HG02798 (cell line): ENCODE data around the gene LIME1.
"Not testable (repeated sequence)": the region's sequence is repeated elsewhere in the genome, so short reads cannot be mapped to it uniquely, and the experiment has no call there.

ENCODE experiments used
- ATAC-seq: cut with Tn5 transposase; IDR thresholded peaks from one replicate; pipeline ENCODE4 v1.9.1; 2021; ENCODE audit warnings: mild to moderate bottlenecking; ENCODE audit not compliant: unreplicated experiment, poor library complexity

The LIME1 gene

DNA sequence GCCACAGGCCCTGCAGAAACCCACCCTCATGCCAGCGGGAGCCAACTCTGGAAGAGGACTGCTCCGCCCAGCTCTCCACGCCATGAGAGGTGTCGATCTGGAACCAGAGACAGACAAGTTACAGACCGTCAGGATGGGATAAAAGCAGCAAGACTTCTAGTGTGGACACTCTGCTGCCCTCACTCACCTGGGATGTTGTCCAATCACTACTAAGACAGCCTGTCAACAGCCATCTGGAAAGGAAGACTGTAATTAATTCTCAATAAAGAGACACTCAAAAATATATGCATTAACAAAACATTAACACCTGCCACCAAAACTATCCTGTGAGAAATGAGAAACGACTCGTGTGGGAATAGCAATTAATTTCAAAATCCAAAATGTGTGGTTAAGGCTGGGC lies 31.4 kb downstream of the LIME1 start:
- ATAC-seq, result no peak

DNA sequence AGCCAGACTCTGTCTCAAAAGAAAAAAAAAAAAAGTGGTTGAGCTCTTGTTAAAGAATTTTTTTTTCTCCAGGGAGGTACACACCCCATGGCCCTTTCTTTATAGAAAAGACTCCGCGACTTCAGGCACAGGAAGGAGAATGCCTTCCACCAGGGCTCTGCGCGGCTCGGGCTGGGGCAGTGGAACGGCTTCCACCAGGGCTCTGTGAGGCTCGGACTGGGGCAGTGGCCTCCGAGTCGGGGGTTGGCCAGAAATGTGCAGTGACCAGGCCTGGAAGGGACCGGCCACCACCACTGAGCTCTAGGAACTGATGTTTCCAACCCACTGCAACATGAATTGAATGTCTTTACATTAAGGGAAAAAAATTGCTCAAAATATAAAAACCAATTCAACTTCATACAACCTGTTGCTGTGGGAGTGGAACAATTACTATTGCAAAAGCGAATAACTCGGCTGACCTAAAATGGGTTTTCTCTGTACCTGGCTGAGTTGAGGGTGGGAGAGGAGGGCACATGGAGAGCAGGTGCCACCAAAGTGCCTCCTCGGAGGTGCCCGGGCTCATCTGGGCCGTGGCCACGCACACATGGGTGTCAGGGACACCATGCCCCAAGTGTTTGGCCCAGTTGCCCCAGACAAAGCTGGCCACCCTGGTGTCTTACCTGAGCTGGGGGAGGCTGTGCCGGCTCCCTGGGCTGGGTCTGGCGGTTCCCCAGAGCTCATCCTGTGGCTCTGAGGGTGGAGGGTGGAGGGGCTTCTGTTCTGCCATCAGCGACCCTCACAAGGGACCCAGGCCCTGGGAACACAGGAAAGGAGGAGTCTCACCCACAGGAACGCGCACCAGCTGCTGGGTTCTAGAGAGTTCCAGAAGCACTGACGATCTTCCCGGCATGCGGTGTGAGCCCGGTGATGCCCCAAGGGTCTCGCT lies 32.4 kb downstream of the LIME1 start:
- no peak for ATAC-seq

DNA sequence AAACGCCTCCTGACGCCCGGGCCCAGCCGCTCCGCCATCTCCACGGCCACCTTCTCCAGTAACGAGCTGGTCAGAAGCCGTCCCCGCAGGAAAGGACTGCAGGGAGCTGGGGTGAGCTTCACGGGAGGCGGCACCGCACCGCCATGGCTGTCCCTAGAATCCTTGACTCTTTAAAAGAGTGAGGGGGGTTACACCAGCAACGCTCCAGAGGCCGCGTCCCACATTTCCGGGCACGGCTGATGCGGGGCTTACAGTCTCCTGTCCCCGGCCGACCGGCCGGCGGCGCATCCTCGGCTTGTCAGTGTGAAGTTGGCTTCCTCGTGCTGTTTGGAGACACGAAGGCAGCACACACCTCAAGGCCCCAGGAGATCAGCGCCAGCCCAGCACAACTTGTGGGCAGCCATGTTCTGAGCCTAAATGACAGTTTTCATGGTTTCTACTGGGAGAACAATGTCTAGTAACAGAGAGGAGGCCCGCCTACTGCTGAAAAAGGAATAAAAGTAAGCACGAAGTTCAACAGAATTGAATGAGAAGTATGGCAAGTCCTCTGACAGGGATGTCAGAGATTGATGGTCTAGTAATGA lies 33.5 kb downstream of the LIME1 start:
- ATAC-seq, result no peak

DNA sequence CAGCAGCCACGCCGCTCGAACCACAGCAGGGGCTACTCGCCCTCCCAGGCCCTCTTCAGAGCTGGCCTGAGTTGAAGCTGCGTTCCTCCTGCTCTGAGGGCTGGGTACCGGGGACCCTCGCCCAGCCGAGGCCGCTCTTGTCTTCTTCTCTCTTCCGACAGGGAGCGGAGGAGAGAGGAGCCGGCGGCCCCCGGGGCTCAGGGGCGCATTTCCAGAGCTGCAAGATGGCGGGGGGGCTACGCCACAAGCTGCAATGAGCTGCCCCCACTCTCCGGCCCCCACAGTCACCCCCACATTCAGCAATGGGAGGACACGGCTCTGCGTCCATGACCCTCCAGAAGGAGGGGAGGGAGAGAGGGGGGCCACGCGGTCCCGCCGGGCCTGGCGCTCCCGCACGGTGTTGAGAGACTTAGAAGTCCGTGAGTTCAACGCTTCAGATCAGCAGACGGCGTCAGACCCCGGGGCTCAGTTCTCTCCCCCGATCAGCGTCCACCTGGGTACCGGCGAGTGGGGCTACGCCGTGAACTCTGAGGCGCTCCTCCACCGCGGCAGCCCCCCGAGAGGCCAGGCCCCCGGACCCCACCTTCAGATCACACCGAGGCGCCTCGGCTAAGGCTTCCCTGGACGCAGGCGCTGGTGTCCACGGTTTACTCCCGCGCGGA lies 34.7 kb downstream of the LIME1 start:
- no peak for ATAC-seq

DNA sequence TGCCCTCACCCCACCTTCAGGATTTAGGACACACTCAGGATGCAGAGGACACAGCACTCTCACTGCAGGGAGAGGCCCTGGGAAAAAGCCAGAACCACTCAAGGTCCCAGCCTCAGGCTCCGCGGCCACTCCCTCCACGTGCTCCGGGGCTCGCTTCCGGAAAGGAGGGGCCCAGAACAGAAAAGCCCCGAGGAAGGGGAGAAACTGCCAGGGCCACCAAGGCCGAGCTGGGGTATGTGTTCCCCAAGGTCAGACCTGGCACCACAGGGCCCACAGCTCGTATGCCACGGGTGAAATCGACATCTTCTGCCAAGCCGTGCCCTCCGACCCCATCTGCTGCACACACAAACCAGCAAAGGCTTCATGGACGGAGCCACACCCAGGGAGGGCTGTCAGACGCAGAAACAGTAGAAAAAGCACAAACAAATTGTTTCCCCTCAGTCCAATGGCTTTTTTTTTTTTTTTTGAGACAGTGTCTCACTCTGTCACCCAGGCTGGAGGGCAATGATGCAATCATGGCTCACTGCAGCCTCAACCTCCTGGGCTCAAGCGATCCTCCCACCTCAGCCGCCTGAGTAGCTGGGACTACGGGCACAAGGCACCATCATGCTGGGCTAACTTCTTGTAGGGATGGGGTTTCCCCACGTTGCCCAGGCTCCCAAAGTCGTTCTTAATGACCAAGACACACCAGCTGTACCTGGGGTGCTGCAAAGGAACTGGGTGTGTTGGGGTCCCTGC lies 36.5 kb downstream of the LIME1 start:
- ATAC-seq, result no peak

DNA sequence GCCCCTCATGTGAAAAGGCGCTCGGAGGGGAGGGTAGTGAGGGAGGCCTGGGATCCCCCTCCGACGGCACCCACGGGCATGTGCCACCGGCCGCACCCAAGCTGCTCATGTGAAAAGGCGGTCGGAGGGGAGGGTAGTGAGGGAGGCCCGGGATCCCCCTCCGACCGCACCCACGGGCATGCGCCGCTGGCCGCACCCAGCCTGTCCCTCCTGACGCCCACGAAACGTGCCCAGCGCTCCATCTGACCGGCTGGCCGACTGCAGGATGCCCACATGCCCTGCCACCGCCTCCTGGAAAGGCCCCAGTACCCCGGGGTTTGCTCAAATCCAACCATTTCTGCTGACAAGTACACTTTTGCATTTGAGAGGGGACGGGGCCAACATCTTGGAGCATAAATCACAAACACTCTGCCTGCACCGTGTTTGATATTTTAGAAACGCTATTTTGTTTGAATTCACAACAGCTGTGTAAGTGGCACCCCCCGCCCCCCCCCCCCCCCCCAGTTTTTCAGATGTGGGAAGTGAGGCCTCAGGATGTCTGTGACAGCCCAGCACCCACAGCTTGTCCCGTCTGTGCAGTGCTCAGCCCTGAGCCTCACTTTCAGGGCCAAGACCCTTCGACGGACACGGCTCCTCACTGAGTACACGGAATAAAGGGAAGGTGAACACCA lies 37.2 kb downstream of the LIME1 start:
- ATAC-seq, result no peak

DNA sequence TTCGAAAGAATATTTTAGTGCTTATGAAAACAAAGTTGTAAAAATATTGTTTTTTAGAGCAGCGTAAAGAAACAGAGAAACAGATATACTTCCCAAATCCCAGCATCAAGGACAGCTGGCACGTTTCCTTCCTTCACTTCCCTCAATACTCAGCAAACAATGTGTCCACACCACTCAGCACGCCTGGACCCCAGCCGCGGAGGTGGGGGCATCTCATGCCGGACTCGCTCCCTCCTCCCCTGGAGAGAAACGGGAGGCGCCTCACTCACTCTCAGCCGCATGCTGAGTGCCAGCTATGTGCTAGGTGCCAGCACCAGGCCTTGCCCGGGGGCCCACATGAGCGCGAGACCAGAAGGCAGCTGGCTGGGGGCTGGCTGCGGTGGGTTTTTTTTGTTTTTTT lies 37.8 kb downstream of the LIME1 start:
- no peak for ATAC-seq

DNA sequence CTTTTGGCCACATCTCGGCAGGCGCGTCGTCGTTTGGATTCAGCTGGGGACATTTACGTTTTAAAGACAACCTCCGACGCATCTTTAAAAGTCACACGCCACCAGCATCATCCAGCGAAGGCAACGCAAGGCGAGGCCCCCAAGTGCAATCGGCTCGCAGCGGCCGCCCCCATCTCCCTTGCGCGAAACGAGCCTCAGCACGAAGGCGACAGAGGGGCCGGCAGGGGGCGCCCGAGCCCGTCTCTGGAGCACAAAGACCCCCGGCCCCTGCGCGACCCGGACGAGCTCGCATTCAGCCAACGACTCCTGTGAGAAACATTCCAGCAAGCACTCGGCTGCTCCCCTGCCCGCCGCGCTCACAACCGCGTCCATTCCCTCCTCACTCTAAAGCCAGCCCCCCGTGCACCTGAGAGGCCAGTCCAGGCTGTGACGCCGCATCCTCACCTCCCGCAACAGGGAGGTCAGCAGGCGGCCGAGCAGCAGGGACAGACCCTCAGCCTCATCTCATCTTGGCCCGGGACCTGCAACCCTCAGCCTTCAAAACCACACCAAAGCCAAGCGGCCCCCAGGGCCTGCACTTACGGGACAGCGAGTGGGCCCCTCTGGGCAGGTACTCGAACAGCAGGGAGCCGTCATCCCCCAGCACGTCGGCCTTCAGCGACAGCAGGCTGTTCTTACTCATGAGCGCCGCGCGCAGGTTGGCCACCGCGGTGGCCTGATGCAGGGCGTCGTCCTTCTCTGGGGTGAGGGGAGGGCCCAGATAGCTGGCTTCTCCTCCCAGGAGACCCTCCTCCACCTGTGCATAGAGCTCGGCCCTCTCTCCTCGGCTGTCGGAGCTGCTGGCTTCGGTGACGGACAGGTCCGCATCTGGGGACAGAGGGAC lies 38.9 kb downstream of the LIME1 start:
- no peak for ATAC-seq

DNA sequence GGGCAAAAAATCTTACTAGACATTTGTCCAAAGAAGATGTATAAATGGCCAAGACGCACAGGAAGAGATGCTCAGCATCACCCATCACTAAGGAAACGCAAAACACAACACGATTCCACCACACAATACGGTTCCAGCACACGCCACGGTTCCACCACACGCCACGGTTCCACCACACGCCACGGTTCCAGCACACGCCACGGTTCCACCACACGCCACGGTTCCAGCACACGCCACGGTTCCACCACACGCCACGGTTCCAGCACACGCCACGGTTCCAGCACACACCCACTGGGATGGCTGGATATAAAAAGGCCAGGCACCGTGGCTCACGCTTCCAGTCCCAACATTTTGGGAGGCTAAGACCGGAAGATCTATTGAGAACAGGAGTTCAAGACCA lies 40.4 kb downstream of the LIME1 start:
- not testable (repeated sequence) for ATAC-seq

DNA sequence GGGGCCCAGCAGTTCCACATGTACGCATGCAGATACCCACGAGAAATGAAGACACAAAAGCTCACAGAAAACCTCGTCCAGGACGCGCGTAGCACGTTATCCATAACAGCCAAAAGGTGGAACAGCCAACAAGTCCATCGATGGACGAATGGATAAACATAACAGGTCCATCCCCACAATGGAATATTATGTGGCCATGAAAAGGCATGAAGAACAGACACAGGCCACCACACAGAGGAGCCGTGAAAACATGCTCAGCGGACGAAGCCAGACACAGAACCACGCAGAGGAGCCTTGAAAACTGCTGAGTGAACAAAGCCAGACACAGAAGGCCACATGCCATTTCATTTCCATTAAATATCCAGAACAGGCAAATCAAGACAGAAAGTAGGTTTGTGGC lies 41.1 kb downstream of the LIME1 start:
- ATAC-seq, result no peak

DNA sequence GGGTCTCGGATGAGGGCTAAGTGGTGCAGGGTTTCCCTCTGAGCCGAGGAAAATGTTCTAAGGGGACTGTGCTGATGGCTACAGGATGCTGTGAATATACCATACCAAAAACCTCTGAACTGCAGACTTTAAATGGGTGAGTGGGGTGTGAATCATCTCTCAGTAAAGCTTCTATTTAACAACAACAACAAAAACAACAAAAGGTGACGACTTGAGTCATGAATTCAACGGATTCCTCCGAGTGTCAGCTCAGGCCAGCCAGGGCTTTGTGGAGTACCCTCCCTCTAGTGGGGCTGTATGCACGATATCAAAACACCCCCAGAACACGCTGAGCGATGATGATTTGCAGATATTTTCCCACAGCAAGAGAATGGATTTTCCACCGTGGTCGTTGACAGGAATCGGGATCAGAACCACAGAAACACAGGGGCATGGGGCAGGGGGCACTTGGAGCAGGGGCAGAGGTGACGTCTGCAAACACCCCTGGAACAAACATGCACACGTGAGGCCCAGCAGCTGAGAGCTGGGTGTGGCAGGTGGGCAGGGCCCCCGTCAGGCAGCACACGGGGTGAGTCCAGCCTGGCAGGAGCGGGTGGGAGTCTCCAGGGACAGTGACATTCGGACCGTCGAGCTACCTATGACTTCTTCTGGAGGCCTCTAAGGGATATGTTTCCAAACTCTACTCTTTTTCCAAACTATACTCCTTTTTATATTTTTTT lies 41.7 kb downstream of the LIME1 start:
- ATAC-seq, result no peak

DNA sequence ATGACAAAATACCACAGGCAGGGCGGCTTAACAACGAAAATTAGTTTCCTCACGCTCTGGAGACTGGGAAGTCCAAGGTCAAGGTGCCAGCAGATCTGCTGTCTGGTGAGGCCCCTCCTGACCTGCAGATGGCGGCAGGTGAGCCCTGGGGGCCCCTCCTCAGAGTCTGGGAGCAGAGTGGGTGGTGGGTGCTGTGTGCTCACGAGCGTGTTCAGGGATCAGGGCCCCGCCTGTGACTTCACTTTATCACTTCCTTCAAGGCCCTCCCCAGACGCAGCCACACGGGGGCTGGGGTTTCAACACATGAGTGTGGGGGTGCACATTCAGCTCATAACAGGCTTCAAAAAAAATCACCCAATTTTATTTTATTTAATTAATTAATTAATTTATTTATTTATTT lies 42.4 kb downstream of the LIME1 start:
- no peak for ATAC-seq

DNA sequence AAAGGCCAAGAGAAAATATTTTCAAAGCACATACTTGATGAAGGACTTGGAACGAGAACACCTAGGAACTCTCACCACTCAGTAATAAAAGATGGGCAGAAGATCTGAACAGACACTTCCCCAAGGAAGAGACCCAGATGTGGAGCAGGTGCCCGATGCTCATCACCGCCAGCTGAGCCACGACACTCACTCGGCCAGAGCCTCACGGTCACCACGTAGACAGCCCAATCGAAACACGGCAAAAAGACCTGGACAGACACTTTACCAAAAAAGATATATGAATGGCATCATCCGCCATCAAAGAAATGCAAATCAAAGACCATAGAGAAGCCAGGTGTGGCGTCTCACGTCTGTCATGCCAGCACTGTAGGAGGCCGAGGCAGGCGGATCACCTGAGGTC lies 44.7 kb downstream of the LIME1 start:
- ATAC-seq, result no peak

DNA sequence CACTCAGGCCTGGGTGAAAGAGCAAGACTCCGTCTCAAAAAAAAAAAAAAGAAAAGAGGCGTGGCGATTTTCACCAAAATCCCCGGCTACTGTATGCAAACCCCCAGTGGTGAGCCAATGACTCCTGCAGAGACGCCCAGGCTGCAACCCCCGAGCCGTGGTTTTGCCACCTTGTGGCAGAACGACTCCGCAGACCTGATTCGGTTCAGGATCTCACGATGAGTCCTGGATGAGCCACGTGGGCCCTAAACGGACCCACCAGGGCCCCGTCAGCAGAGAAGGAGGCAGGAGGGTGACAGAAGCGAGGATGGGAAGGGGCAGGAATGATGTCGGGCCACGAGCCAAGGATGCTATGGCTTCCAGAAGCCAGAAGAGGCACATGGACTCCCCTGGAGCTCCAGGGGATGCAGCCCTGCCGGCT lies 45.6 kb downstream of the LIME1 start:
- ATAC-seq, result no peak

DNA sequence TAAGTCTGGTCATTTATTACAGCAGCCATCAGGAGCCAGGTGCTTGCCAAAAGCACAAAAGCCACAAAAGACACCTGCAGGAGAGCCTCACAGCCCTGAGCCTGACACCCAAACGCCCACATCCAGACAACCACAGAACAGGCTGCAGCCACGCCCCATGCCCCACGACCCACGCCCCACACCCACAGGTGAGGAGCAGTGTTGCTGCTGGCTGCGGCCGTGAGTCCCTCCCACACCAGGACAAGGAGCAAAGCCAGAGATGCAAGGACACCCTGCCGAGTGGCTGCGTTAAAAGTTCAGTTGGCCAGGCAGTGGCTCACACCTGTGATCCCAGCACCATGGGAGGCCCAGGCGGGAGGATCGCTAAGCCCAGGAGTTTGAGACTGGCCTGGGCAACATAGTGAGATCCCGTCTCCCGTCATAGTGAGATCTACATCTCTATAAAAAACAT lies 46.1 kb downstream of the LIME1 start:
- no peak for ATAC-seq

DNA sequence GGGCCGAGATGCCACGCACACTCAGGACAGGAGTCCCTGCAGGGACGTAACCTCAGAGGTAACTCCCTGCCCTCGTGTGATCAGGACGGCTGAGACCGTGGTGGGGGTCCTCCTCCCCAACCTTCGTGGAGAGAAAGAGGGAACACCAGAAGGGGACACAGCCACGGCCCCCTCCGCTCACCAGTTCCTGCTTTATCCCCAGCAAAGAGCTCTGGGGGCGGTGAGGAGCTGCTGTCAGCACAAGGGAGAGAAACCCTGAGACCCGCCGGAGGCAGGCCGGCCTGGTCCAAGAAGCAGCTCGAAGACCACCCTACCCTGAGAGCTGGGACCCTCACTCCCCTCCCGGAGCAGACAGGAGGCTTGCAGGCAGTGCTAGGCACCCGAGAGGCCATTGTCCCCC lies 47.5 kb downstream of the LIME1 start:
- ATAC-seq, result no peak

DNA sequence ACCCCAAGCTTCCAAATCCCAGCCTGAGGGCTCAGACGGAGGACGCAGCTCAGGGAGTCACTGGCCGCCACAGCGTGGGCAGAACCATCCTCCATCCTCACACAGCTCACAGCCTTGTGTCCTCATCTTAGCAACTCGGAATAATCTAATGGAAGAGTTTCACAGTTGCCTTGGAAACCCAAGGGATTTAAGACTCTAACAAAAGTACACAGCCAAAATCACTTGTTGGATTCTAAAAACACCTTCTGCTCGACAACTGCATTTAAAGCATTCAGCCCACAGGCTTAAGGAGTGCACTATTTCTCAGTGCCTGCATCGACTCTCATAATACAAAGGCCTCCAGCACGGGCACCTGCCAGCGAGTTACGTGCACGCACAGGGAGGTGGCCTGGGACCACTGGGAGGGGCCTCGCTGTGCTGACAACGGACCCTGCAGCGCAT lies 49.2 kb downstream of the LIME1 start:
- ATAC-seq, result no peak

DNA sequence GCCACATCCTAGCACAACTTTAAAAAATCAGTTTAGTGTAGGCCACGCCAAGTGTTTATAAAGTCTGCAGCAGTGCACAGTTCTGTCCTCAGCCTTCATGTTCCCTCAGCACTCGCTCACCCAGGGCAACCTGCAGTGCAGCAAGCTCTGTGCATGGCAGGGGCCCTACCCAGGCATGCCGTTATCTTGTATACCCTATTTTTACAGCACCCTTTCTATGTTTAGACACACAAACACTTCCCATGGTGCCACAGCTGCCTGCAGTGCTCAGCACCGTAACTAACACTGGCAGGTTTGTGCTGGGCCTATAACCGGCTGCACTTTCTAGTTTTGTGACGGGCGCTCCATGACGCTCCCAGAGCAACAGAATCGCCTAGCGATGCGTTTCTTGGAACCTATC lies 50.8 kb downstream of the LIME1 start:
- no peak for ATAC-seq
